HS-5 (cell line): ENCODE measurements around the gene UNC93B1.
A peak's percentile ranks its signal among the peaks of the same experiment; 100 is the strongest.
"Not testable (repeated sequence)": the region's sequence is repeated elsewhere in the genome, so short reads cannot be mapped to it uniquely, and the experiment has no call there.

Experiments used
- DNase-seq: peaks from one replicate; pipeline ENCODE4 v3.0.0-alpha.2; 2012; ENCODE audit warnings: low read depth

UNC93B1 gene

DNA sequence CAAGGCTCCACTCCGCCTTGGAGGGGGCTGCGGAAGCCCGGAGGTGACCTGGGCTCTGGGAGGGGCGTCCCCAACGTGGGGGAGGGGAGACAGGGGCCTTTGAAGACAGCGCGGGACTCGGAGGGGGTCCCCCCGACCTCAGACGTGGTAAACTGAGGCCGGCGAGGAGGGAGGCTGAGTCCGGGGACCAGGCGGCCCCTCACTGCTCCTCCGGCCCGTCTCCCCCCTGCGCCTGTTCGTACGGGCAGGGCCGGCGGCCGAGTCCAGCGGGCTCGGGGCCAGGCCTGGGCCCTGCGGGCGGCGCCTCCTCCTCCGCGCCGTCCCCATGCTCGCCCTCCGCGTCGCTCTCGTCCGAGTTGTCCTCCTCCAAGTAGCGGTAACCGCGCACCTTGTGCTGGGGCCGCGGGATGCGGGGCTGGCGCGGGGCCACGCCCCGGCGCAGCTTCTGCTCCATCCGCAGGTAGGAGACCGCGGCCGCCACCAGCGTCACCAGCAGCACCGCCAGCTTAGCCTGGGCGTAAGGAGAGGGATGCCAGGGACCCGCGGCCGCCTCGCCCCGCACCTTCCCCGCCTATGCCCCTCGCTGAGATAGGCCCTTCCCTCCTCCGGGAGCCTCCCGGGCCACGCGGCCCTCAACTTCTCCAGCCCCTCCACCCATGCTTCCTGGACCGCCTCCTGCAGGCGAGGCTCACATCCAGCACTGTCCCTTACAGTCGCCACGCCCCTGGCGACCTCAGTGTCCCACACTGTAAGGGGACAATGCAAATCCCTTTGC lies 12.4 kb downstream of the UNC93B1 start:
- not testable (repeated sequence) for DNase-seq

GRCh38 chr11:67990546-67991346 lies 13.2 kb downstream of the UNC93B1 start:
- DNase-seq, result not testable (repeated sequence)

- DNase-seq, result not testable (repeated sequence)
These were observed 18.6 kb downstream of the UNC93B1 start for GRCh38 chr11:67985302-67985701.

- no peak for DNase-seq
These were observed 19.9 kb downstream of the UNC93B1 start for GRCh38 chr11:67983951-67984350.

- DNase-seq, result not testable (repeated sequence)
These were observed 21.5 kb downstream of the UNC93B1 start for GRCh38 chr11:67982255-67982857.

DNA sequence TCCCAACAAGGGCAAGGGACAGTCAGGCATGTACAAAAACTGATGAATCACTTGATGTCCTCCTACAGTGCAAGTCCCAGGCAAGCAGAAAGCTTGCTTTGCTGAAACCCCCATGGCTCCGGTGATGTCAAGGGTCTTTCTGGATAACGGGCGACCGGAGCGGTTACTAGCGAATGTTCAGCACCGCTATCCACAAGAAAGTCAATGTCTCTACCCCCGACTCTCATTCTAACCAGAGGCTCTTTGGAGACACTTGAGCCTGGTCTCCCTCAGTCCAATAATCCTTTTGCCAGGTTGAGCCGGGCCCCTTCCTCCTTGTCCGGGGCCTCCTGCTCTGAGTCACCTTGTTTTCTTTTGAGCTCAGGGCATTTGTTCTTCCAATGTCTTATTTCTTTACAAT lies 22.7 kb downstream of the UNC93B1 start:
- DNase-seq, result not testable (repeated sequence)

DNA sequence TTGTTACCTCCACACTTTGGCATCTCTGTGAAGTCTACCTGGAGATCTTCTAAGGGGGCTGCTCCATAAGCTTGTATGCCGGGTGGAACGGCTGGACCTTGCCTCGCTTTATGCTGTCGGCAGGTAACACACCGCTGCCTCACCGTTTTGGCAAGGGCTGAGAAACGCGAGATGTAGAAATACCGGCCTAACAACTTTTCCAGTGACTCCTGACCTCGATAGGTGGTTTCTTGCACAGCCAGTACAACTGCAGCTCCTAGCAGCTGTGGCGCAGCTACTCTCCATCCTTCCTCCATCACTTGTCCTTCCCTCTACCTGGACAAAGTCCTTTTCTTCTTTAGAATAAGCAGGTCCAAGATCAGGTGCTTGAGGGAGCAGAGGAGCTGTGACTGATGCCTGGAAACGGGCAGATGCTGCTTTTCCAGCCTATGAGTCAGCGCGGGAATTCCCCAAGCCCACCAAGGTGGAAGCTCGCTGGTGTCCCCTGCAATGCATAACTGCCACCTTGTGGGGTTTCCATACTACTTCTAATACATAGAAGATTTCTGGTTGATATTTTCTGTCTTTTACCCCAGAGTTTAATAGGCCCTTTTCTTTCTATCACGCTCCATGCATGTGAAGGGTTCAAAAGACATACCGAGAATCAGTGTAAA lies 25.0 kb downstream of the UNC93B1 start:
- DNase-seq, result not testable (repeated sequence)

DNA sequence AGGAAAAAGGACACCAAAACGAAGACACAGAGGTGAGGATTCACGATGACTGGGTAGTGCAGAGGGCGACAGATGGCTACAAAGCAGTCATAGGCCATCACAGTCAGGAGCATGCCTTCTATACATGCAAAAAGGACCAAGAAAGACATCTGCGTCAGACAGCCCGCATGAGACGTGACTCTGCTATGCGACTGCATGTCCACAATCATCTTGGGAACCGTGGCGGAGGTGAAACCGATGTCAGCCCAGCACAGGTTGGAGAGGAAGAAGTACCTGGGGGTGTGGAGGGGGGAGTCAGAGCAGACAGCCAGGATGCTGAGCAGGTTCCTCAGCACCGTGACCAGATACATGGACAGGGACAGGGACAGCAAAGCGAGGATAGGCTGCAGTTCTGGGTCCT lies 29.2 kb downstream of the UNC93B1 start:
- not testable (repeated sequence) for DNase-seq

- DNase-seq, result not testable (repeated sequence)
These were observed 38.0 kb downstream of the UNC93B1 start for GRCh38 chr11:67965830-67966348.

DNA sequence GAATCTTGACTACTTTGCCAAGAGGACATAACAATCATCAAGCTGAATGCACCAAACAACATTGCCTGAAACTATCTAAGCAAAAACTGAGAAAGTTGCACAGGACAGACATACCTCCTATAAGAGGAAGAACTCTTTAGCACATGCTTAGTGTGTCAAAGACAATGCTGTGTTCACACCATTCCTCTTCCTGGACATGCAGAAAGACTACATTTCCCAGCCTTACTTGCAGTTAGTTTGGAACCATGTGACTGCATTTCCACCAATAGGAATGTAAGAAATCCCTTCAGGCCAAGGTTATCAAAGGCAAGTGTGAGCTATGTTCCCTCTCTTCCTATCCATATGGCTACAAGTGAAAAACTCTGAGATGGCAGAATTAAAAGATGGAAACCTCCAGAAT lies 39.2 kb downstream of the UNC93B1 start:
- not testable (repeated sequence) for DNase-seq

DNA sequence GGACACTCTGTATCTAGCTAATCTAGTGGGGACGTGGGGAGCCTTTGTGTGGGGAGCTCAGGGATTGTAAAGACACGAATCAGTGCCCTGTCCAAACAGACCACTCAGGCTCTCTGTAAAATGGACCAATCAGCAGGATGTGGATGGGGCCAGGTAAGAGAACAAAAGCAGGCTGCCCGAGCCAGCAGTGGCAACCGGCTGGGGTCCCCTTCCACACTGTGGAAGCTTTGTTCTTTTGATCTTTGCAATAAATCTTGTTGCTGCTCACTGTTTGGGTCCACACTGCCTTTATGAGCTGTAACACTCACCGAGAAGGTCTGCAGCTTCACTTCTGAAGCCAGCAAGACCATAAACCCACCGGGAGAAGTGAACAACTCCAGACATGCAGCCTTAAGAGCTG lies 40.0 kb downstream of the UNC93B1 start:
- not testable (repeated sequence) for DNase-seq

GRCh38 chr11:67963217-67963616 lies 40.7 kb downstream of the UNC93B1 start:
- not testable (repeated sequence) for DNase-seq

- not testable (repeated sequence) for DNase-seq
These were observed 47.7 kb downstream of the UNC93B1 start for GRCh38 chr11:67956236-67956635.

GRCh38 chr11:67955461-67956007 lies 48.4 kb downstream of the UNC93B1 start:
- DNase-seq, result peak; percentile 15

DNA sequence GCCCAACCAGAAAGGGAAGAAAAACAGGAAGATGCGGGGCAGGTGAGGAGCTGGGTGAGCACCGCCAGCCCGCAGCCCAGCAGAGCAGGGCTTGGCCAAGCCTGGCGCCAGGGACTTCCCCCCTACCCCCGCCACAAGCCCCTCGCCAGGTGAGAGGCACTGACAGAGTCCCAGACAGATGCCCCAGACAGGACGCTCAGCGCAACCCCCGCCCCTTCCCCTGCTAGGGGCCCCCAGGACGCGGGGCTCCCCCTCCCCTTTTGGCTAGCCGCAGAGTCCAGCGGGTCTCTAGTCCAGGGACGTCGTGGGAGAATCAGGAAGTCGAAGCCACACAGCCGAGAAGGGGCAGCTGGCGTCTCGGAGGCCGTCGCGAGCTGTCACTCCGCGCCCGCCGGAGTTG lies 48.9 kb downstream of the UNC93B1 start:
- not testable (repeated sequence) for DNase-seq

GRCh38 chr11:67954251-67954650 lies 49.6 kb downstream of the UNC93B1 start:
- DNase-seq, result not testable (repeated sequence)

DNA sequence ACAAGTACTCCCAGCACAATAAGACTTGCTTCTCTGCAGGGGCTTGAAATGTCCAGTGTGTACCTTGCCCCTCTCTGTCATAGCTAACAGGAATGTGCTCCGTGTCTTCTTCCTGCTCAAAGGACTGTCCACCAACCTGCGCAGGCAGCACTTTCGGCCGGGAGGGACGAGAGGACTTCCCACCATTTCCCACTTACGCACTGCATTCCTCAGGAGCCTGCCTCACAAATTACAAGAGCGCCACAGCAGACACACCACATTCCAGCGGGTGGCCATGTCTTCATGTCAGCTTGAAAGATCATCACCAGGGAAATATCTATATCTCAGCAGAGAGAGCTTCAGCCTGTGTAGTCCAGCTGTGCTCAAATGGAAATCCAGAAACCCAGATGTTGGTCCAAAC lies 53.2 kb downstream of the UNC93B1 start:
- not testable (repeated sequence) for DNase-seq

GRCh38 chr11:67947785-67948184 lies 56.1 kb downstream of the UNC93B1 start:
- not testable (repeated sequence) for DNase-seq

- not testable (repeated sequence) for DNase-seq
These were observed 57.5 kb downstream of the UNC93B1 start for GRCh38 chr11:67946403-67946802.

DNA sequence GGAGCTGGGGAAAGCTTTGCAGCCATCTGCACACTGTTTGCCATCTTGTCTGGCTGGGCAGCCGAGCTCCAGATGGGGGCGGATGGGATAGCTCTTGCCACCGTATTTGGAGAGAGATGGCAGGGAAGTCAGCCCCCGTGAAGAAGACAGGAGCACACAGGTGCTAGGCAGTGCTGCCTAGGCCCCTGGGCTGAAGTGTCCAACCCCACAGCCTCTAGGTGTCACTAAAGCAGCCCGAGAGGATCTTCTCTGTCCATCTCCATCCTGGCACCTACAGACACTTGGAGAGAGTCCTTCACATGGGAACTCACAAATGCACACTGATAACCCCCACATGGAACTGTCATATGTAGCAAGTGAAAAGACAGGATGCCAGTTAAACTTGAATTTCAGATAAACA lies 60.5 kb downstream of the UNC93B1 start:
- DNase-seq, result not testable (repeated sequence)
